Neuronal stem cell (in vitro differentiated cells): Measurements from ENCODE around the gene LUC7L2.

Experiments
- DNase-seq: peaks from one replicate; pipeline ENCODE4 v3.0.0-alpha.2; 2013; ENCODE audit warnings: low spot score
- H2AFZ ChIP-seq: one replicate; pipeline ENCODE4 v1.6.1; 2013; ENCODE audit warnings: mild to moderate bottlenecking, low read length, inconsistent platforms
- H2AK5ac ChIP-seq: 2 replicates; pipeline ENCODE4 v1.6.1; 2013; ENCODE audit warnings: low read depth, mild to moderate bottlenecking, inconsistent platforms, low read length, moderate library complexity, mixed read lengths
- H2BK120ac ChIP-seq: 2 replicates; pipeline ENCODE4 v1.6.1; 2013; ENCODE audit warnings: low read depth, mild to moderate bottlenecking, inconsistent platforms, low read length, moderate library complexity, mixed read lengths
- H2BK12ac ChIP-seq: one replicate; pipeline ENCODE4 v1.6.1; 2013; ENCODE audit warnings: low read length, inconsistent platforms
- H2BK15ac ChIP-seq: 2 replicates; pipeline ENCODE4 v1.6.1; 2013; ENCODE audit warnings: mild to moderate bottlenecking, low read length, inconsistent platforms, mixed read lengths
- H2BK5ac ChIP-seq: one replicate; pipeline ENCODE4 v1.6.1; 2013; ENCODE audit warnings: inconsistent platforms, mild to moderate bottlenecking, low read length, moderate library complexity
- H3K14ac ChIP-seq: one replicate; pipeline ENCODE4 v1.6.1; 2013; ENCODE audit warnings: low read length, inconsistent platforms
- H3K18ac ChIP-seq: 2 replicates; pipeline ENCODE4 v1.6.1; 2013; ENCODE audit warnings: low read length, inconsistent platforms
- H3K23ac ChIP-seq: 2 replicates; pipeline ENCODE4 v1.6.1; 2013; ENCODE audit warnings: low read depth, mild to moderate bottlenecking, mixed read lengths, low read length, inconsistent platforms; ENCODE audit not compliant: poor library complexity
- H3K27ac ChIP-seq: replicated peaks from 3 replicates; pipeline ENCODE4 v1.5.1; 2013; ENCODE audit warnings: low read length, inconsistent platforms
- H3K27me3 ChIP-seq, 3 experiments: 2 replicates each; pipeline ENCODE4 v1.6.1; 2013; ENCODE audit warnings: low read length in 3 of 3, mild to moderate bottlenecking in 2 of 3, inconsistent platforms in 1 of 3, low read depth in 1 of 3, mixed read lengths in 1 of 3, moderate library complexity in 1 of 3; ENCODE audit not compliant: control insufficient read depth in 3 of 3, insufficient read depth in 3 of 3
- H3K36me3 ChIP-seq, 2 donors: replicated peaks in 1 of 2; 2 replicates each; pipeline ENCODE4 v1.6.1; 2013; ENCODE audit warnings: low read length in 2 of 2; ENCODE audit not compliant: control insufficient read depth in 2 of 2, insufficient read depth in 2 of 2
- H3K4ac ChIP-seq: 2 replicates; pipeline ENCODE4 v1.6.1; 2013; ENCODE audit warnings: inconsistent platforms, mild to moderate bottlenecking, low read length, moderate library complexity
- H3K4me1 ChIP-seq, 2 donors: 1 replicate in 1 of 2; 2 replicates in 1 of 2; pipeline ENCODE4 v1.6.1; 2013; ENCODE audit warnings: low read length in 2 of 2, low read depth in 1 of 2; ENCODE audit not compliant: control insufficient read depth in 2 of 2, insufficient read depth in 1 of 2
- H3K4me2 ChIP-seq: one replicate; pipeline ENCODE4 v1.6.1; 2013; ENCODE audit warnings: mild to moderate bottlenecking, low read length, inconsistent platforms; ENCODE audit not compliant: insufficient read depth, poor library complexity, severe bottlenecking
- H3K4me3 ChIP-seq, 2 donors: 2 replicates each; pipeline ENCODE4 v1.5.1; 2013; ENCODE audit warnings: low read length in 2 of 2, mild to moderate bottlenecking in 2 of 2, inconsistent platforms in 1 of 2, moderate library complexity in 1 of 2
- H3K79me1 ChIP-seq: one replicate; pipeline ENCODE4 v1.6.1; 2013; ENCODE audit warnings: low read depth, mild to moderate bottlenecking, inconsistent platforms, low read length, moderate library complexity
- H3K9ac ChIP-seq: one replicate; pipeline ENCODE4 v1.6.1; 2013; ENCODE audit warnings: mild to moderate bottlenecking, low read depth, low read length, inconsistent platforms; ENCODE audit not compliant: poor library complexity
- H3K9me3 ChIP-seq, 2 donors: replicated peaks in 1 of 2; 2 replicates each; pipeline versions ENCODE3 to v1.6.1; 2013; ENCODE audit warnings: low read length in 2 of 2, mild to moderate bottlenecking in 2 of 2, inconsistent platforms in 1 of 2, low read depth in 1 of 2, mixed read lengths in 1 of 2, moderate library complexity in 1 of 2; ENCODE audit not compliant: control insufficient read depth in 2 of 2, insufficient read depth in 1 of 2
- H4K8ac ChIP-seq: one replicate; pipeline ENCODE4 v1.6.1; 2013; ENCODE audit warnings: low read depth, mild to moderate bottlenecking, inconsistent platforms, low read length, moderate library complexity
- H4K91ac ChIP-seq: one replicate; pipeline ENCODE4 v1.6.1; 2013; ENCODE audit warnings: low read length, low read depth, mild to moderate bottlenecking, inconsistent platforms; ENCODE audit not compliant: poor library complexity
- WGBS, 2 donors: extraction: QIAGEN DNeasy Blood & Tissue Kit; methylation state at CpG; one replicate each; pipeline ENCODE4 v1.1.7; 2013; ENCODE audit warnings: missing lambda C conversion rate in 2 of 2, mixed read lengths in 1 of 2; ENCODE audit not compliant: insufficient read length in 2 of 2, insufficient replicate concordance in 1 of 2; ENCODE audit errors: extremely low coverage in 2 of 2; 5-methylcytosine and 5-hydroxymethylcytosine counted together

Gene LUC7L2

DNA sequence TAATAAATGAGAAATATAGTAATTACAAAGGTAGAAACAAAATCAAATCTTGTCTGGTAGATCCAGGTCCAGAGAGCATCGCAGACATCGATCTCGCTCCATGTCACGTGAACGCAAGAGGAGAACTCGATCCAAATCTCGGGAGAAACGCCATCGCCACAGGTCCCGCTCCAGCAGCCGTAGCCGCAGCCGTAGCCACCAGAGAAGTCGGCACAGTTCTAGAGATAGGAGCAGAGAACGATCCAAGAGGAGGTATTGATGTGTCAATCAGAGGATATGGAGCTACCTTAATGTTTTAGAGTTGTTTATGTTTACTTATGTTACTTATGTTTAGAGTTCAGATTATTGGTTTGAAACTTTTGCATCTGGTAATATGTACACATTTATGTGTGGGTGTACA, 57.8 kb downstream of the LUC7L2 start:
- no peak for DNase-seq
- Histone ChIP-seq H2BK120ac (no peak overlapping the region), H3K4me3 (no peak overlapping the region), H3K9me3 (no peaks in the 10 kb centered on the region), H3K36me3 (peaks cover 18 to 99% of the 10 kb centered on the region in 2 donors), H2AFZ (no peak overlapping the region), H2AK5ac (no peak overlapping the region), H3K23ac (no peak overlapping the region), H4K8ac (no peak overlapping the region), H3K4me2 (no peak overlapping the region), H2BK12ac (no peak overlapping the region), H3K9ac (peak overlapping the region; percentile 27), H4K91ac (no peak overlapping the region), H3K79me1 (no peaks in the 10 kb centered on the region), H3K4me1 (no peaks in the 10 kb centered on the region), H3K18ac (no peak overlapping the region), H3K27ac (no peak overlapping the region), H2BK5ac (no peak overlapping the region), H2BK15ac (no peak overlapping the region), H3K4ac (no peak overlapping the region), H3K14ac (no peak overlapping the region), H3K27me3 (no peaks in the 10 kb centered on the region)
- WGBS, 2 donors = no CpG with 5 or more reads among the region's 15 CpGs

DNA sequence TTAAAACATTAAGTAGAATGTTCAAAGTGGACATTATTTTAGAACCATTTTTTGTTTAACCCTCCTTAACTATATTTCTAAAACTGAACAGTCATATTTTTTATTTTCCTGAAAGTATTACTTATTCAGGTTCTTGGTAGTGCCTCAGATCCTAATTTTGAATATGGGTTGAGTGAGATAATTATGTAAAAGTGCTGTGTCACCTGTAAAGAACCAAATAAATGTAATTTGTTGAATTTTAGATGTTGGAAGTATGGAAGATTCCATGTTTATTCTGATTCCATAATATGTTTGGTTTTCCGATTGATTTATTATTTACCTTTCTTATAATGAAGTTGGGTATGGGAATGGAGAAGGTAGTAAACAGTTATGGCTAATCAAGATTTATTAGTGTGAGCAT, 61.4 kb downstream of the LUC7L2 start:
- Histone ChIP-seq H3K18ac (no peak overlapping the region), H3K4me2 (no peak overlapping the region), H2AFZ (no peak overlapping the region), H3K9ac (no peak overlapping the region), H3K27me3 (no peaks in the 10 kb centered on the region), H3K4ac (no peak overlapping the region), H3K4me1 (no peaks in the 10 kb centered on the region), H2BK15ac (no peak overlapping the region), H3K9me3 (no peaks in the 10 kb centered on the region), H2BK120ac (no peak overlapping the region), H2BK5ac (no peak overlapping the region), H3K23ac (no peak overlapping the region), H3K36me3 (peaks cover 12 to 95% of the 10 kb centered on the region in 2 donors), H3K27ac (no peak overlapping the region), H2BK12ac (no peak overlapping the region), H3K4me3 (no peak overlapping the region), H3K14ac (no peak overlapping the region), H2AK5ac (no peak overlapping the region), H4K8ac (no peak overlapping the region), H4K91ac (no peak overlapping the region), H3K79me1 (no peaks in the 10 kb centered on the region)
- no CpG with 5 or more reads among the region's 1 CpG for WGBS, 2 donors
- DNase-seq = no peak

DNA sequence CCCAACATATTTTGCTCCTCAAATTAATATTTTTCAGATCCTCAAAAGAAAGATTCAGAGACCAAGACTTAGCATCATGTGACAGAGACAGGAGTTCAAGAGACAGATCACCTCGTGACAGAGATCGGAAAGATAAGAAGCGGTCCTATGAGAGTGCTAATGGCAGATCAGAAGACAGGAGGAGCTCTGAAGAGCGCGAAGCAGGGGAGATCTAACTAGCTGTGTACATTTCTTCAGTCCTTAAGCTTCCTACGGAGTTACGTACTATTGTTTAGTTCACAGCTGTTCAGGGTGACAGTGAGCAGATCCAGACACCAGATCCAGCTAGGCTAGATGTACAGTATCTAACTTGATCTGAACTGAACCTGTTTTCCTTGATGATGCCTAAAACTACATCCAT, 62.4 kb downstream of the LUC7L2 start:
- H2AFZ ChIP-seq = no peak overlapping the region
- no peaks in the 10 kb centered on the region for H3K4me1 ChIP-seq
- no peak overlapping the region for H3K4ac ChIP-seq
- H3K14ac ChIP-seq = no peak overlapping the region
- no peak overlapping the region for H2BK5ac ChIP-seq
- no peaks in the 10 kb centered on the region for H3K9me3 ChIP-seq
- no peak overlapping the region for H3K18ac ChIP-seq
- DNase-seq = no peak
- H3K27me3 ChIP-seq = no peaks in the 10 kb centered on the region
- H2BK120ac ChIP-seq = no peak overlapping the region
- H3K79me1 ChIP-seq = no peaks in the 10 kb centered on the region
- H2BK12ac ChIP-seq = no peak overlapping the region
- no peak overlapping the region for H3K9ac ChIP-seq
- H3K23ac ChIP-seq = no peak overlapping the region
- H3K4me2 ChIP-seq = no peak overlapping the region
- no peak overlapping the region for H4K8ac ChIP-seq
- WGBS, 2 donors = no CpG with 5 or more reads among the region's 7 CpGs
- H3K27ac ChIP-seq = no peak overlapping the region
- H2BK15ac ChIP-seq = no peak overlapping the region
- no peak overlapping the region for H4K91ac ChIP-seq
- H3K36me3 ChIP-seq = peaks cover 7 to 94% of the 10 kb centered on the region in 2 donors
- H3K4me3 ChIP-seq = no peak overlapping the region
- no peak overlapping the region for H2AK5ac ChIP-seq

DNA sequence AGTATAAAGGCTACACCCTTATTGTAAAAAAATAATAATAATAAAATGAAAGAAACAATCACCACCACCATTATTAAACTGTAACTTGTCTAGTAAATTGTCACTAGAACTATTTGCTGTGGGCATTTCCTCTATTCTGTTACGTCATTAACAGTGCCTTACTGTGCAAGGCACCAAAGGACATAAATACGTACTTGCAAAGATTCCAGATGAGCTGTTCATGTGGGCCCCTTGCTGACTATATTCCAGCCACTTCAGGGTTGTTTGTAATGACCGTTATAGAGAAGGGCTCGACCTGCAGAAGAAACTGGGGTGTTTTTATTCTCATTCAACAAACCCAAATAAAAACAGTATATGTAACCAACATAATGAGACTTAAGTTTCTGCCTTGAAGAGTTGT, 63.4 kb downstream of the LUC7L2 start:
- H3K4ac ChIP-seq = no peak overlapping the region
- no peaks in the 10 kb centered on the region for H3K9me3 ChIP-seq
- no CpG with 5 or more reads among the region's 4 CpGs for WGBS, 2 donors
- H3K36me3 ChIP-seq = peaks cover 5 to 94% of the 10 kb centered on the region in 2 donors
- H4K91ac ChIP-seq = no peak overlapping the region
- no peak overlapping the region for H2BK12ac ChIP-seq
- H3K4me2 ChIP-seq = no peak overlapping the region
- H2BK5ac ChIP-seq = no peak overlapping the region
- no peak overlapping the region for H2BK15ac ChIP-seq
- no peak overlapping the region for H3K14ac ChIP-seq
- no peak for DNase-seq
- no peak overlapping the region for H4K8ac ChIP-seq
- no peak overlapping the region for H2AK5ac ChIP-seq
- no peak overlapping the region for H2BK120ac ChIP-seq
- H3K23ac ChIP-seq = no peak overlapping the region
- no peaks in the 10 kb centered on the region for H3K4me1 ChIP-seq
- no peaks in the 10 kb centered on the region for H3K79me1 ChIP-seq
- H3K27ac ChIP-seq = no peak overlapping the region
- H3K9ac ChIP-seq = no peak overlapping the region
- H2AFZ ChIP-seq = no peak overlapping the region
- no peak overlapping the region for H3K4me3 ChIP-seq
- H3K27me3 ChIP-seq = no peaks in the 10 kb centered on the region
- no peak overlapping the region for H3K18ac ChIP-seq
